Tongue (tissue), 2 donors: ENCODE results near the gene STEAP1. TPM values are rescaled to one million over a fixed set of nuclear protein-coding genes. Genes with fewer than 3 reads are reported as not detected.
"Not testable (repeated sequence)": the region's sequence is repeated elsewhere in the genome, so short reads cannot be mapped to it uniquely, and the experiment has no call there.

Experiments used
- DNase-seq: peaks from one replicate; pipeline ENCODE4 v3.0.0-alpha.2; 2015
- total RNA-seq: library from RNA; depleted of rRNA; stranded (reverse); fragments of >200 nt; gene quantifications from one replicate; pipeline ENCODE4 v1.2.3, GENCODE V29; 2014

The STEAP1 gene
- total RNA-seq = 13.8 TPM

DNA sequence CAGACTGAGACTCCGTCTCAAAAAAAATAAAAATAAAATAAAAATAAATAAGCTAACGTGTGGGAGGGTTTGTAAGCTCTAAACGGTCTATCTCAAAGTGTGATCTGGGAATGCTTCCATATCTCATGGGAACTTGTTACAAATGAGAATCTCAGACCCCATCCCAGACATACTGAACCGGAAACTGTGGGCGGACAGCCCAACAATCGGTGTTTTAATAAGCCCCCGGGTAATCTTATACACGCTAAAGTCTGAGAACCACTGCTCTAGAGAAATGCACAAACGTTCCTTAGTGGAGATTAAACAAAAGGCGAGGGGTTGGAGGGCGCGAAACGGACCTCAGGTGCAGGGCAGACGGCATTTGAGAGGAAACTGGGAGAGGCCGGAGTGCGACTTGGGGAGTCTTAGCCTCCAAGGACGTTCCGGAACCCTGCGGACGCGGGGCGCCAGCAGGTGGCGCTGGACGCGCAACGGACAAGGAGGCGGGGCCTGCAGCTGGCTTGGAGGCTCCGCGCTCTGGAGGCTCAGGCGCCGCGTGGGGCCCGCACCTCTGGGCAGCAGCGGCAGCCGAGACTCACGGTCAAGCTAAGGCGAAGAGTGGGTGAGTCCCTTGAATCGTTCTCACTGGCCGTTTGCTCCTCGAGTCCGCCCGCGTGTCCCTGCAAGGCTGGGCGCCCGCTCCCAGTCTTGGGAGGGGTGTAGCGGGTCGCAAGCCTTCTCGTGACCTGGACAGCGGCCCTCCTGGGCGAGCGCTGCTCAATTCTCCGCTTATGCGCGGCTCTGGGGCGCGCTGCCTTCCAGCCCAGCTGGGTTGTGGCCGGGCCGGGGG lies at the start of gene STEAP1:
Gene STEAP1 (plus strand): TSS at position 527 of the 829 bp plus-strand sequence. CDS start 5,320 bp downstream, outside the sequence.
- DNase-seq = peak; percentile 92

GRCh38 chr7:90114972-90115371 lies 39.3 kb upstream of the STEAP1 start:
- DNase-seq = not testable (repeated sequence)

DNA sequence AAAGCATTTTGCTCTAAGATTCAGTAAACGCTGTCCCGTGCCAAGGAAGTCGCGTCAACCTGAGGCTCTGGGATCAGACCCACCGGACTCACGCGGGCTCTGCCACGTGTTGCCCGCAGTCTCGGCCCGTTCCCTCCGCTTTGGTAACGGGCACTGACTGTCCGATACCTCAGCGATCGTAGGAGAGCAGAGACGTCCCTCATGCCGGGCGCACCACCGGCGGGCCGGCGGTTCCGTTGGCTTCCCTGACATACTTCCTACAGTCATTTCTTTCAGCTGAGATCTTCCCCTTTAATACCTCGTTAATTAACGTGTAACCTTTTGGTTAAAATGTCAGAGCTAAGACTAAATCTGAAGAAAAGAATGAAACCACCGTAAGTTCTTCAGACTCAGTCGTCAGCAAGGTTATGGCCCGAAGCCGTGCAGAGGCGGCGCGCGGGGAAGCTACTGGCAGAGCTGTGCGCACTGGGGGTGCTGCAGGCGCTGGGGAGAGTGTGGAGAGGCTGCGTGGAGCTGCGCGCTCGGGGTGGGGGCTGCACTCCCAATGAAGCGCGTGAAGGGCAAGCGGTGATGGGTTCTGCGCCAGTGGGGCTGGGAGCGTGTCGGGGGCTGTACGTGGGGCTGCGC lies 35.6 kb upstream of the STEAP1 start:
- DNase-seq = peak; percentile 45

DNA sequence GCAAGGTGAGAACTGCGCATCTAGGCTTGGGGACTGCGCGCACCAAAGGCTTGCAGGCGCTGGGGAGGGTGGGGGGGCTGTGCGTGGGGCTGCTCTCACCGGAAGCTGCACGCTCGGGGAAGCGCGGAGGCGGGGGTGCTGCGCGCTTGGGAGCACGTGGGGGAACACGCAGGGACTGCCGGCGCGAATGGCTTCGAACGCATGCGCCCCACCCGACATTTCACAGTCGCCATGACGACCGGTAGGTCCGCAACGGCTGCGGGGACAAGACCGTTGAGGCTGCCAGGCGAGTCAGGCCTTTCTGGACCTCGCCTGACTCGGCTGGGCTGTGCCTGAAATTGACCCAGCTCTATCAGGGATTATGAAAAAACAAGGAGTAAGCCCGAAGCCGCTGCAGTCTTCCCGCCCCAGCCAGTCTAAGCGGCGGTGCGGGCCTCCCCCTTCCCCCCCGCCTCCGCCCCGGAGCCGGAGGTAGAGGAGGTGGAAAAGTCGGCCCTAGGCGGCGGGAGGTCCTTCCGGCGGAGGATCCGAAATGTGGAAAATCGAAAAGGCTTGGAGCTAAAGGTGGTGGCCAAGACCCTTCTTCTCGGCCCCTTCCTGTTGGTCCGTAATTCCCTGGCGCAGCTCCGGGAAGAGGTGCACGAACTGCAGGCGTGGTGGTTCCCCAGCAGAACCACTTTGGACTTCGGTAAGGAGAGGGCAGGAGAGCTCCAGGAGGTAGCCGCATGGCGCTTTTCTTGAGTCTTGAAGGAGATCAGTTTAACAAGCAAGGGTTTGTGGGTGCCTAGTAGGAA lies 34.9 kb upstream of the STEAP1 start:
- DNase-seq = peak; percentile 65

GRCh38 chr7:90120205-90120604 lies 34.1 kb upstream of the STEAP1 start:
- not testable (repeated sequence) for DNase-seq

- not testable (repeated sequence) for DNase-seq
These were observed 22.5 kb upstream of the STEAP1 start for GRCh38 chr7:90131746-90132145.

GRCh38 chr7:90147079-90147960 lies 6.9 kb upstream of the STEAP1 start:
- not testable (repeated sequence) for DNase-seq

DNA sequence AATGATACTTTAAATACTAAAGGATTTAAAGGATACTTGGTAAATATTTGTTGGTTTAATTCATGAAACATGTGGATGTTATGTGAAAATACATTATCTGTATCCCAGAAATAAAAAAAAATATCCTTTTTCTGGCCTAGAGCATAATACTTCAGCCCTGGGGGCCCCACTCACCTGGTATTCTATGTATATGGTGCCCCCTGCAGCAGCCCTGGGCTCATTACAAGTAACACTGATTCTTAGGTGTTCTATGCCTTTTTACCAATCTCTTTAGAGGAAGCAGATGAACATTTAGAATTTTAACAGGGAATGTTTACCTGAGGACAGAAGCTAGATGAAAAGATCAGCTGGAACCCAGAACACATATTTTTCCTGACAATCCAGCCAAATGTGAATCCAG lies 4.8 kb upstream of the STEAP1 start:
- peak; percentile 11 for DNase-seq

DNA sequence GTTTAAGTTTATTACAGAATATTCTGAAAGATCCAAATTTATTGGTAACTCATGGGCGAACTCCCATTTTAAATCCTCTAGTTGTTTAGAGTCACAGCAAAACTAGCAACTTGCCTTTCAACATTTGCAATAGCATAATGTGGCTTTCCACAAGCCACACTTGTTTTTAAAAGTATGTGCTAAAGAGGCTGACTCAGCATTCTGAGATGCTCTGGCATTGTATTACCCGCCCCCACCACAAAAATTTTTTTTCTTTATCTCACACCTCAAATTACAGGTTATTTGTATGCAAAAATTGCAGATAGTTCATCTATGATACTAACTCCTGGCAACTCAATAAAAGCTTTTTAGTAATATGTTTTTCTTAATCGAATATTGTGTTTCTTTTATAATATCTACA lies 2.4 kb upstream of the STEAP1 start:
- DNase-seq = not testable (repeated sequence)

DNA sequence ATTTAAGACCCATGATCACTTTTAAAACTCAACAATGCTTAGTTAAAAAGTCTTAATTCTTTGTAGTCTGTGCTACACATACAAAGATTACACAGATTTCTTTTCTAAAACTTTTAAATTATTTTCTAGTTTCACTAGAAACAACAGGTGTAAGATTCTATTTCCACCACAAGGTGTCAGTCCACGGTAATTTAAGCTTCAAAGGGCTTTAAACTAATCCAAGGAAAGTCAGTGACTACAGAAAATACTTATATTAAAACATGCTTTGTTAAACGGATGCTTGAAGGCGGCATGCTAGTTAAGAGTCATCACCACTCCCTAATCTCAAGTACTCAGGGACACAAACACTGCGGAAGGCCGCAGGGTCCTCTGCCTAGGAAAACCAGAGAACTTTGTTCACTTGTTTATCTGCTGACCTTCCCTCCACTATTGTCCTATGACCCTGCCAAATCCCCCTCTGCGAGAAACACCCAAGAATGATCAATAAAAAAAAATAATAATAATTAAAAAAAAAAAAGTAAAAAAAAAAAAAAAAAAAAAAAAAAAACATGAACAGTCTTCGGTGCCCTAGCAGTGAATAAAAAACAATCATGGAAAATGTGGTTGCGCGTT lies 1.5 kb upstream of the STEAP1 start:
- DNase-seq = peak; percentile 68

- DNase-seq = no peak
These were observed 937 bp downstream of the STEAP1 start for GRCh38 chr7:90155206-90155605.

- not testable (repeated sequence) for DNase-seq
These were observed 3.1 kb downstream of the STEAP1 start for GRCh38 chr7:90157331-90157730.

GRCh38 chr7:90157761-90158350 lies 3.6 kb downstream of the STEAP1 start:
- not testable (repeated sequence) for DNase-seq

DNA sequence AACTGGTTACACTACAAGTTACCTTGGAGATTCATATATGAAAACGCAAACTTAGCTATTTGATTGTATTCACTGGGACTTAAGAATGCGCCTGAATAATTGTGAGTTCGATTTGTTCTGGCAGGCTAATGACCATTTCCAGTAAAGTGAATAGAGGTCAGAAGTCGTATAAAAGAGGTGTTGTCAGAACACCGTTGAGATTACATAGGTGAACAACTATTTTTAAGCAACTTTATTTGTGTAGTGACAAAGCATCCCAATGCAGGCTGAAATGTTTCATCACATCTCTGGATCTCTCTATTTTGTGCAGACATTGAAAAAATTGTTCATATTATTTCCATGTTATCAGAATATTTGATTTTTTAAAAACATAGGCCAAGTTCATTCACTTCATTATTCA lies 9.3 kb downstream of the STEAP1 start:
- no peak for DNase-seq

GRCh38 chr7:90165724-90166123 lies 11.5 kb downstream of the STEAP1 start:
- DNase-seq = no peak

- DNase-seq = no peak
These were observed 11.9 kb downstream of the STEAP1 start for GRCh38 chr7:90166153-90166552.

- DNase-seq = no peak
These were observed 13.1 kb downstream of the STEAP1 start for GRCh38 chr7:90167361-90167760.

- no peak for DNase-seq
These were observed 15.6 kb downstream of the STEAP1 start for GRCh38 chr7:90169891-90170290.

- no peak for DNase-seq
These were observed 17.9 kb downstream of the STEAP1 start for GRCh38 chr7:90172121-90172520.

- no peak for DNase-seq
These were observed 18.4 kb downstream of the STEAP1 start for GRCh38 chr7:90172624-90173023.
